CD4-positive, alpha-beta T cell treated with Interleukin-6 at 100 ng/mL for 8 hours (primary cell): ENCODE data around the gene CYP3A7.
"Not testable (repeated sequence)": the region's sequence is repeated elsewhere in the genome, so short reads cannot be mapped to it uniquely, and the experiment has no call there.

Experiments
- DNase-seq: peaks from one replicate; pipeline ENCODE4 v3.0.0-alpha.2; 2020; ENCODE audit warnings: mixed read lengths, low spot score

CYP3A7 gene

GRCh38 chr7:99667179-99667578, 67.8 kb downstream of the CYP3A7 start:
- no peak for DNase-seq

- DNase-seq: no peak
Measured at GRCh38 chr7:99666013-99666395, 69.0 kb downstream of the CYP3A7 start.

GRCh38 chr7:99665312-99666012, 69.5 kb downstream of the CYP3A7 start:
- no peak for DNase-seq

GRCh38 chr7:99657879-99658278, 77.1 kb downstream of the CYP3A7 start:
- DNase-seq: not testable (repeated sequence)
